ENCODE measurements around the gene SYT17.
A peak's percentile ranks its signal among the peaks of the same experiment; 100 is the strongest.

SYT17 gene

DNA sequence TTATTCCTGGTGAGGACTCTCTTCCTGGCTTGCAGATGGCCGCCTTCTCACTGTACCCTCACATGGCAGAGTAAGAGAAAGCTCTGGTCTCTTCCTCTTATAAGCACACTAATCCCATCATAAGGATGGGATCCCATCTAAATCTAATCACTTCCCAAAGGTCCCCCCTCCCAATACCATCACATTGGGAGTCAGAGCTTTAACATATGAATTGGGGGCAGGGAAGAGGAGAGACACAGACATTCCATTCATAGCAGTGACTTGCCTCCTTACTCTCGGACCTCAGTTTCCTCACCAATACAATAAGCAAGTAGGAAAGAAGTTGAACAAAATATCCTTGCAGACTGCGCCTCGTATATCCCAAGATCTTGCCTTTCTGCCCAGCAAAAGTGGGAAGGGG, 119.2 kb downstream of the SYT17 start:
- TF ChIP-seq POLR2A (IDR thresholded peaks at IDR 0.05; ENCODE audit: low read length), result no peak
- no peak for TF ChIP-seq GATA1 (IDR thresholded peaks at IDR 0.05; ENCODE audit: low read depth, low read length)
- DNase-seq, result no peak

DNA sequence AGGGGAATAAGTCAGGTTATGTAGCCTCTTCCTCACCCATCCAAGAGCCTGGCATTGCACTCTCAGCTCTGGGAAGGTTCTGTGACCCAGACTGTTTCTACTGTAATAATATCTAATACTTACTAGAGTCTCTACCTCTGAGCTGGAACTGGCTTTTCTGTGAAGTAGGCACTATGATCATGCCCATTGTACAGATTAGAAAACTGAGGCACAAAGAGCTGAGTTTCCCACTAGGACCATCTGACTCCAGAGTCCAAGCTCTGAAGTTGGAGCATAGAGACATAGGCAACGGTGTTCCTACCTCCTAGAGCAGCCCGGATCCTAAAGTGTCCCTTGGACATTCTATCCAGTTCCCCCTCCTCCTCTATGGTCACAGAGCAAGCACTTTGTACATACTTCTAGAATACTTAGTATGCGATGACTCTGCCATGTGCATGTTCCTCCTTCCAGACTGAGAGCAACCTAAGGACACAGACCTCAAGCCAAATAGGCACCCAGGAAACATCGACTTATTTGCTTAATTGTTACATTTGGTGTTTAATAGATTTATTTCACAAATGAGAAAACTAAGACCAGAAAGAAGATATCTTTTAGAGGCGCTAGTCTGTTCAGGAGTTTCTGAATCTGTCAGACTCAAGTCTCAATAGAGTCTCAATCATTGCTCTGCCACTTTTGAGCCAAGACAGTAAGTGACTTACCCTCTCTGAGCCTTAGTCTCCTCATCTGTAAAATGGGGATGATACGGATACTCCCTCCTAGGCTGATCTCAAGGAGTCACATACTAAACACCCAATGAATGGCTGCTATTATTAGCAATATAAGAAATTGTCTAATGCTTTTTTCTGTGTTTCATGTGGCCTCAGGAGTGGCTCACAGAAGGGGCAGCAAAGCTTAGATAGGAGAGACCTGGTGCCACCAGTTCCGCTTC, 121.1 kb downstream of the SYT17 start:
- TF ChIP-seq POLR2A (IDR thresholded peaks at IDR 0.05; ENCODE audit: low read length) (no peak), GATA1 (IDR thresholded peaks at IDR 0.05; ENCODE audit: low read depth, low read length) (no peak)

DNA sequence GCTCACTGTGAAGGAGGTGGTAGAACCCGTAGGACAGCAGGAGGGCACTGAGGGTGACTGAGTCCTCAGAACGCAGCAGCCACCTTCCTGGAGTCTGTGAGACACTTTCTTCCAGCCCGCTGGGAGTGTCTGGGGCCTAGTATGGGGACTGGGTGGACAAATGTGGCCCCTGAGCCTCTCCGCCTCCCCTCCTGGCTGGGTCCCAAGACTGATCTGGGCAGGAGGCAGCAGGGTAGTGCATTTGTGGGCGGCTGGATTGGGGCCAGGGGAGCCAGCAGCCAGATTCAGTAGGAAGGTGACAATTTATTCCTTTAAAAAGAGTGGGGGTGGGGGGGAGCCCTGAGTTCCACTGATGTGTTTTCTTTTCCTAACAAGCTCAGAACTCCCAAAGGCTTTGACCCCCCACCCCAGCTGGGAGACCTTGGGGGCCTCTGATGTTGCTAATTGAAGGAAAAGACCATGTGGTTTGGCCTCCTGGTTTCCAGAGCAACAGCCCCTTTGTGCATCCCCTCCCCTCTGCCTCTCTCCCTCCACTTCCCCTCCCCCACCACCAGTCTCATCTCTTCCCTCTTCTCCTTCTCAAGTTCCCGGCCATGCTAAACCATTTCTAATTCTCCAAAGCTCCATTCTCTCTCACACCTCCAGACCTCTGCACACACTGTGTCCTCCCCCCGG, 121.9 kb downstream of the SYT17 start:
- no peak for DNase-seq
- no peak for TF ChIP-seq GATA1 (IDR thresholded peaks at IDR 0.05; ENCODE audit: low read depth, low read length)
- TF ChIP-seq POLR2A (IDR thresholded peaks at IDR 0.05; ENCODE audit: low read length), result no peak

More for the DNA sequence above, 121.1 kb downstream of the SYT17 start:
- no peak for DNase-seq

DNA sequence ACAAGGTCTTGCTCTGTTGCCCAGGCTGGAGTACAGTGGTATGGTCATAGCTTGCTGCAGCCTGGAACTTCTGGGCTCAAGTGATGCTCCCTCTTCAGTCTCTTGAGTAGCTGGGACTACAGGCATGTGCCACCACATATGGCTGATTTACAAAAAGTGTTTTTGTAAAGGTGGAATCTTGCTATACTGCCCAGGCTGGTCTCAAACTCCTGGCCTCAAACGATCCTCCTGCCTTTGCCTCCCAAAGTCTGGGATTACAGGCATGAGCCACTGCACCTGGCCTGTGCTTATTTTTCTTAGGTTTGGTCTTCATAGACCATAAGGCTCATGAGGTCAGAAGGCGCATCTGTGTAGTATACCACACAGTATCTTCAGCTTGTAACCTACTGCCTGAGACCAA, 122.8 kb downstream of the SYT17 start:
- no peak for DNase-seq
- TF ChIP-seq GATA1 (IDR thresholded peaks at IDR 0.05; ENCODE audit: low read depth, low read length) (no peak), POLR2A (IDR thresholded peaks at IDR 0.05; ENCODE audit: low read length) (no peak)

DNA sequence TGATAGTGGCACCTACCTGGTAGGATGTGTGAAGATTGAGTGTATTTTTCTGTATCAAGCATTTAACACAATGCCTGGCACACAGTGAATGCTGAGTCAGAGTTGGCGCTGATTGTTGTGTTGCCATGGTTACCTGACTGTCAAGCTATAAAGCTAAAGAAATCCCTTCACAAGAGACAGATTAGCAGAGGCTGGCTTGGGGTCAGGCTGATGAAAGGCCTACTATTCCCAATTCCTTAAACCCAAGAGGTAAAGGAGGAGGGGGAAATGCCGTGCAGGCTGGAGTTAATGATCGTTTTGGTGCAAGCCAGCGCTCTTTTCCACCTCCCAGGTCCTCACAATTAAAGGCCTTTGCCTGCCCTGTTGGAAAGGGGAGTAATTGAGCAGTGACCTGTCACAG, 123.4 kb downstream of the SYT17 start:
- TF ChIP-seq GATA1 (IDR thresholded peaks at IDR 0.05; ENCODE audit: low read depth, low read length) (no peak), POLR2A (IDR thresholded peaks at IDR 0.05; ENCODE audit: low read length) (no peak)

DNA sequence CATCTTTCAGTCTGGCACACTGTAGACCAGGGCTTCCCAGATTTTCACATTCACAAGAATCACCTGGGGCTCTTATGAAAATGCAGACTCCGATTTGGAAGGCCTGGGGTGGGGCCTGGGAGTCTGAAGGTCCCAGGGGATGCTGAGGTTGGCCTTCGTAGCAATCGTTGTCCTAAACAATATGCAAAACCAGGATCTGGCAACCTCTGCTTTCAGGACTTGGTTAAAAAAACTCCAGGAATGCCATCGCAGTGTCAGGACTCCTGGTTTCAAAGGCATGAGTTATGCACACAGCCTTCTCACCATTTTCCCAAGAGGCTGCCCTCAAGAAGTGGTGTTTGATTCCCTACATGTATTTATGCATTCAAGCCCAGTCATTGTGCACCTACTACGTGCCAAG, 124.1 kb downstream of the SYT17 start:
- TF ChIP-seq POLR2A (IDR thresholded peaks at IDR 0.05; ENCODE audit: low read length) (no peak), GATA1 (IDR thresholded peaks at IDR 0.05; ENCODE audit: low read depth, low read length) (no peak)
- no peak for DNase-seq

More for the DNA sequence above, 123.4 kb downstream of the SYT17 start:
- peak in 1 of 2 experiments; percentile 20 for DNase-seq

DNA sequence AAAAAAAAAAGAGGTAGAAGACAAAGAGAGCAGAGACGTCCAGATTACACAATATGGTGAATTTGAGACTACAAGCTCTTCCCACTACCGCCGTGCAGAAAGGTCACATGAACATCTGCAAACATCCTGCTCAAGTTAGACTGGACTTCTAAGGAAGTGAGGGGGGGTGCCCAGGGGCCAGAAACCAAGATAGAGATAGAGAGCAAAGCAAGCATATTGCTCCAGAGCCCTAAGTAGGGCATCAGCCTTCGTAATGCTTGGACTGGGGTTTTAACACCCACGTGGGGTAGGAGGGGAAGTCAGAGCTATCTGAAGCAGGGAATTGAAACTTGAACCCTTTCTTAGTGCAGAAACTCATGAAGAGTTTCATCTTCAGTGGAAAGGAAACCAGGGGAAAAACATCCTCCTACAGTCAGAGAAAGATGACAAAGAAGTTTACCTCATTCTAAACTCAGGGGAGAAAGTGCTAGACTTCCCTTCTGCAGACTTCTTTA, 126.2 kb downstream of the SYT17 start:
- no peak for DNase-seq
- TF ChIP-seq GATA1 (IDR thresholded peaks at IDR 0.05; ENCODE audit: low read depth, low read length), result no peak

DNA sequence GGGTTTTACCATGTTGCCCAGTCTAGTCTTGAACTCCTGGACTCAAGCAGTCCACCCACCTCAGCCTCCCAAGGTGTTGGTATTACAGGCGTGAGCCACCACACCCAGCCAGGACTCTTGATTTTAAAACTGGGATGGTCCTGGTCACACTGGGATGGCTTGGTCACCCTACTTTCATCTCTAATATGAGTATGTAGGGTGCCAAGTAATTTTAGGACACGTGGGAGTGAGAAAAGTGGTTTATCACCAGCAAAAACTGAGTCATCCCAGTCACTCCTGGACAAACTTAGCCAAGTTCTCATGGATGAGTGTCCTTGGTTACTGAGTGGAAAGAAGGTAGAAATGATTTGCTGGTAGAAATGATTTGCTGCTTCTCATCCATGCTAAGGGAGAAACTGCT, 127.4 kb downstream of the SYT17 start:
- TF ChIP-seq POLR2A (IDR thresholded peaks at IDR 0.05; ENCODE audit: low read length) (no peak), GATA1 (IDR thresholded peaks at IDR 0.05; ENCODE audit: low read depth, low read length) (no peak)
- DNase-seq, result no peak

DNA sequence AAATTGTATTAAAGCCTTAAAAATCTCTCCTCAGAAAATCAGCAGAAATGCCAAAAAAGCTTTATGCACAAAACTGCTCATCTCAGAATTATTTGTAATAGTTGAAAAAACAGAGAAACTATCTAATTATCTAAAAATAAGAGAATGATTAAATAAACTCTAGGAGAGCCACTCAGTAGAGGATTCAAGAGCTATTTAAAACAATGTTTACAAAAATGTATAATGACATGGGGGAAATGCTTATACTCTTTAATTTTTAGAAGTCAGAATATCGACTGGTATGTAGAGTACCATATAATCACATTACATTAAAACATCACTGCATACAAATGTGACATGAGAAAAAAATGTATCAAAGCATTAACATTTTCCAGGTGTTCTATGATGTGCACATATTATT, 129.4 kb downstream of the SYT17 start:
- DNase-seq, result no peak
- no peak for TF ChIP-seq POLR2A (IDR thresholded peaks at IDR 0.05; ENCODE audit: low read length)
- TF ChIP-seq GATA1 (IDR thresholded peaks at IDR 0.05; ENCODE audit: low read depth, low read length), result no peak

DNA sequence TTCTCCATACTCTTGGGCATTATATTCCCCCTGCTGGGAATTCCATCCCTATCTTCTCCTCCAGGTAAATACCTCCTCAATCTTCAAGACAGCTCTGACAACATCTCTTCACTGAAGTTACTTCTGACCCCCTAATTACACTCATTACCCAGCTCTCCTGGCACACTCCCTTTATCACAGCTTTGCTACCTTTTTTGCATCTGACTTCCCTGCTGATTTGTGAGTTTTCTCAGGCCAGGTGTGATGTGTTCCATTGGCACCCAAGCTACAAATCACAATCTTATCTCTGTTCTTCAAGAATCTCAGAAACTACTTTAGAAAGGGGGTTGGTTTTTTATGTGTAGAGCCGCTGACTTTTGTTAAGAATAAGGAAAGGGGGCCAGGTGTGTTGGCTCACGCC, 131.5 kb downstream of the SYT17 start:
- DNase-seq, result no peak
- TF ChIP-seq GATA1 (IDR thresholded peaks at IDR 0.05; ENCODE audit: low read depth, low read length) (no peak), POLR2A (IDR thresholded peaks at IDR 0.05; ENCODE audit: low read length) (no peak)

DNA sequence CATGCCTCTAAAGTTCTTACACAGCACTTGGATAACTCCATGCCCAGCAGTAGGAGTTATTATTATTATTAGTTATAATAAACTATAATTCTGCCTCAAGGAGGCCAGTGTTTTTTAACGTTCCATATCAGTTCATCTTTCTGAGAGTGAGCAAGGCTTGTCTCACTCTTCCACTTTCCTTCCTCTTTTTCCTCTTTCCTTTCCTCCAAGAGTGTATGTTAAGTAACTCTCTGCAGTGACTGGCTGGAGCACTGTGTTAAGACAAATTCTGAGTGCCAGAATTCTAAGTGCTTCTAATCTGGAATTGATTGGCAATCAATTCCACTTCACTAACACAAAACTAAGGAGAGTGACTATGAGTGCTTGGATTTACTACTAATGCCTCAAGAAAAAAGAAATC, 133.9 kb downstream of the SYT17 start:
- TF ChIP-seq GATA1 (IDR thresholded peaks at IDR 0.05; ENCODE audit: low read depth, low read length), result no peak
- TF ChIP-seq POLR2A (IDR thresholded peaks at IDR 0.05; ENCODE audit: low read length), result no peak
- DNase-seq, result no peak

DNA sequence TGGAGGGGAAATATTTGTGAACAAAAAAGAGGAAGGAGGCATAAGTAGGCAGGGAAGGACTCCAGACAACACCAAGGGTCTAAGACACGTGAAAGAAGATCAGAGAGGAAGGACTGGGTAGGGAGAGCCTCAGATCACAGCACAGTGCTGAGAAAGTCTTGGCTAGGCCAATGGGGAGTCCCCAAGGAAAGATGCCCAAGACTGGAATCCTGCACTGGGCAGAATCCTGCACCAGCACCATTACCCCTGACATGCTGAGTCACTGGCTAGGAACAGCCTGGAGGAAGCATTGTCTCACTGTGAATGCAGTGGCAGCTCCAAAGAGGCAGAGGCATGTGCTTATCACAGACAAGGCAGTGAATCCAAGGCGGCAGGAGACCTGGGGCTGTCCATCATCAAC, 136.7 kb downstream of the SYT17 start:
- no peak for DNase-seq
- TF ChIP-seq POLR2A (IDR thresholded peaks at IDR 0.05; ENCODE audit: low read length) (no peak), GATA1 (IDR thresholded peaks at IDR 0.05; ENCODE audit: low read depth, low read length) (no peak)

DNA sequence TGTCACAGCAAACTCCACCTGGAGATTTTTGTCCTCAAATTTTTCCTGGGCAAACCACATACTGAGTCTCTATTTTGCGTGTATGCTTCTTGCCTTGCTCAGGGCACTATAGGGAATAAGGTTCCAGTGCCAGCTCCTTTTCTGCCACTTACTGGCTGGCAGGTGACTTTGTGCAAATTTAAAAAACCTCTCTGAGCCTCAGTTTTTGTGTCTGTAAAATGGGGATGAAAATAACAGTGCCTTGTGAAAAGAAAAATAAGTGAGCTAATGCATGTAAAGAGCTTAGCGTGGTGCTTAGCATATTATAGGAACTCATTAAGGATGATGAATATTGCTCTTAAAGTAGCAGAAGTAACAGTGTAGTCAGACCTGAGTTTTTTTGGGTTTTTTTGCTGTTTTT, 137.4 kb downstream of the SYT17 start:
- TF ChIP-seq POLR2A (IDR thresholded peaks at IDR 0.05; ENCODE audit: low read length) (no peak), GATA1 (IDR thresholded peaks at IDR 0.05; ENCODE audit: low read depth, low read length) (no peak)
- no peak for DNase-seq

DNA sequence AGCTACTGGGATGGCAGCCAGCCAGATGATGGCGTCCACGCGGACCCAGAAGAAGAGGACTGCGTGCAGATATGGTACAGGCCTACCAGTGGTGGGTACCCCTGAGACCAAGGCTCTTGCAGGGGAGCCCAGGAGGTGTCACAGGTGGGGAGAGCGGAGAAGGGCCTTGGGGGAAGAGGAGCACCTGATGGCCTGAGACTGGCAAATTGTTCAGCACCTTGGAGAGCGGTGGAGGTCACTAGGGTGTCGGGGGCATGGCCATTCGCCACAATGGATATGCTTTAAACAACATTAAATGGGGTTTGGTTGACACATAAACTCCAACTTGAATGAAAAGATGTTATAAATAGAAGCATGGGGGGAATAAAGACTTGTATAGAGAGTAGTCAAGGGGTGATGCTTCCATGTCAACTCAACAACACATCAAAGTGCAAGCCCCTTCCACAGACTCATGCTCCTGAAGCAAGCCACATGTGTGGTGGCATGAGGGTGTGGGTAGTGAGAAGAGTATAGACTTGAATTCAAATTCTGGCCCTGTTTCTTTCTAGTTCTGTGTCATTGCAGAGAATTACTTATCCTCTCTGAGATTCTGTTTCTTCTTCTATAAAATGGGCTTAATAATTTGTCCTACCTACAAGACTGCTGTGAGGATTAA, 139.7 kb downstream of the SYT17 start:
- peak; percentile 16 to 22 for DNase-seq
- TF ChIP-seq POLR2A (IDR thresholded peaks at IDR 0.05; ENCODE audit: low read length), result no peak
- no peak for TF ChIP-seq GATA1 (IDR thresholded peaks at IDR 0.05; ENCODE audit: low read depth, low read length)

Data from erythroblast (primary cell).